ENCODE results near the gene TREML1. TPM values are rescaled to one million over a fixed set of nuclear protein-coding genes. Genes with fewer than 3 reads are reported as not detected.

TREML1 gene
- total and polyA plus RNA-seq, 2 of the 4 experiments (the other 2 are of a cell fraction) = not detected

DNA sequence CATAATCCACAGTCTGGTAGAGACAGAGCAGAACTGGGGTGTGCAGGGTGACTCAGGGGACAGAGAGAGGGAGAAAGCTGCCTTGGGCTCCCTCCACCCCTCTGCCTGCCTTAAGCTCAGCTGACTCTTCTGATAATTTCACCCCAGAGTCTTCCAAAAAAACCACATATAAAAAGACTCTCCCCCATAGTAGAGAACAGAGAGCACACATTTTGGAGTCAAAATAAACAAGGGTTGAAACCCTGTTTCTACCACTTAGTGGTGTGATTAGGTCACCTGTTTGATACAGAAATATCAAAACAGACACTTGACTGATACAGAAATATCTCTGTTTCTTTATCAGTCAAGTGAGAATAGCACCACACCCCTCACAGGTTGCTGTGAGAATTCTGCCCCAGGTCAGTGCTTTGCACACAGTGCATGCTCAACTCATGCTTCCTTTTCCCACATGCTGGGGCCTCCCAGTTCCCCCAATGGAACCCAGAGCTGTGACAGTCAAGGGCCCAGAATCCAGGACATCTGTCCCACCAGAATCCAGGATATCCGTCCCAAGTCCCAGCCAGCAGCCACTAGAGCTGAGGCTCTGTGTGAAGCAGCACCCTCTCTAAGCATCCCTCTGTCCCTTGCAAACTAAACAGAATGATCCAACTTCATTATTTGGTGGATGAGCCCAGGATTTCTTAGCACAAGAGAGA, 45.6 kb upstream of the TREML1 start:
- no peaks in the 10 kb centered on the region for H3K79me1 ChIP-seq (ENCODE audit: low read depth in 1 of 2, low read length in 2 of 2)
- H2BK120ac ChIP-seq (ENCODE audit: low read depth, low read length) = no peak overlapping the region
- peaks cover 6% of the 10 kb centered on the region; the same call in 1 of the 2 replicates for H3K27me3 ChIP-seq (ENCODE audit: control insufficient read depth, insufficient read depth, low read length)
- no peak overlapping the region for H3K9ac ChIP-seq (ENCODE audit: low read depth, low read length)
- no peak for ATAC-seq (ENCODE audit: low read depth)
- no peak overlapping the region for H3K14ac ChIP-seq (replicated peaks; ENCODE audit: low read depth, low read length)
- TF ChIP-seq MAZ (IDR thresholded peaks at IDR 0.05; ENCODE audit: borderline replicate concordance, low read depth, low read length) = no peak
- TF ChIP-seq MXI1 (IDR thresholded peaks at IDR 0.05; ENCODE audit: borderline replicate concordance, low read depth, low read length) = no peak
- no peak for TF ChIP-seq RAD21 (IDR thresholded peaks at IDR 0.05; ENCODE audit: low read length)
- no peak for TF ChIP-seq CEBPB (IDR thresholded peaks at IDR 0.05; ENCODE audit: low read depth, low read length)
- TF ChIP-seq POLR2A (IDR thresholded peaks at IDR 0.05; ENCODE audit: low read depth, low read length) = no peak
- TF ChIP-seq, protein P1, sequence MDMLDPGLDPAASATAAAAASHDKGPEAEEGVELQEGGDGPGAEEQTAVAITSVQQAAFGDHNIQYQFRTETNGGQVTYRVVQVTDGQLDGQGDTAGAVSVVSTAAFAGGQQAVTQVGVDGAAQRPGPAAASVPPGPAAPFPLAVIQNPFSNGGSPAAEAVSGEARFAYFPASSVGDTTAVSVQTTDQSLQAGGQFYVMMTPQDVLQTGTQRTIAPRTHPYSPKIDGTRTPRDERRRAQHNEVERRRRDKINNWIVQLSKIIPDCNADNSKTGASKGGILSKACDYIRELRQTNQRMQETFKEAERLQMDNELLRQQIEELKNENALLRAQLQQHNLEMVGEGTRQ (IDR thresholded peaks at IDR 0.05; ENCODE audit: low read depth, low read length) = no peak
- TF ChIP-seq, protein P2, sequence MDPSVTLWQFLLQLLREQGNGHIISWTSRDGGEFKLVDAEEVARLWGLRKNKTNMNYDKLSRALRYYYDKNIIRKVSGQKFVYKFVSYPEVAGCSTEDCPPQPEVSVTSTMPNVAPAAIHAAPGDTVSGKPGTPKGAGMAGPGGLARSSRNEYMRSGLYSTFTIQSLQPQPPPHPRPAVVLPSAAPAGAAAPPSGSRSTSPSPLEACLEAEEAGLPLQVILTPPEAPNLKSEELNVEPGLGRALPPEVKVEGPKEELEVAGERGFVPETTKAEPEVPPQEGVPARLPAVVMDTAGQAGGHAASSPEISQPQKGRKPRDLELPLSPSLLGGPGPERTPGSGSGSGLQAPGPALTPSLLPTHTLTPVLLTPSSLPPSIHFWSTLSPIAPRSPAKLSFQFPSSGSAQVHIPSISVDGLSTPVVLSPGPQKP (IDR thresholded peaks at IDR 0.05; ENCODE audit: borderline replicate concordance, low read depth, low read length) = no peak
- TF ChIP-seq, protein P3, sequence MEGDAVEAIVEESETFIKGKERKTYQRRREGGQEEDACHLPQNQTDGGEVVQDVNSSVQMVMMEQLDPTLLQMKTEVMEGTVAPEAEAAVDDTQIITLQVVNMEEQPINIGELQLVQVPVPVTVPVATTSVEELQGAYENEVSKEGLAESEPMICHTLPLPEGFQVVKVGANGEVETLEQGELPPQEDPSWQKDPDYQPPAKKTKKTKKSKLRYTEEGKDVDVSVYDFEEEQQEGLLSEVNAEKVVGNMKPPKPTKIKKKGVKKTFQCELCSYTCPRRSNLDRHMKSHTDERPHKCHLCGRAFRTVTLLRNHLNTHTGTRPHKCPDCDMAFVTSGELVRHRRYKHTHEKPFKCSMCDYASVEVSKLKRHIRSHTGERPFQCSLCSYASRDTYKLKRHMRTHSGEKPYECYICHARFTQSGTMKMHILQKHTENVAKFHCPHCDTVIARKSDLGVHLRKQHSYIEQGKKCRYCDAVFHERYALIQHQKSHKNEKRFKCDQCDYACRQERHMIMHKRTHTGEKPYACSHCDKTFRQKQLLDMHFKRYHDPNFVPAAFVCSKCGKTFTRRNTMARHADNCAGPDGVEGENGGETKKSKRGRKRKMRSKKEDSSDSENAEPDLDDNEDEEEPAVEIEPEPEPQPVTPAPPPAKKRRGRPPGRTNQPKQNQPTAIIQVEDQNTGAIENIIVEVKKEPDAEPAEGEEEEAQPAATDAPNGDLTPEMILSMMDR (conservative IDR thresholded peaks at IDR 0.05; ENCODE audit: low read depth, low read length) = no peak
- no peak for TF ChIP-seq RFX5 (IDR thresholded peaks at IDR 0.05; ENCODE audit: low read depth, low read length)
- no peak for TF ChIP-seq MAFK (IDR thresholded peaks at IDR 0.05; ENCODE audit: low read depth, low read length)
- TF ChIP-seq SMC3 (IDR thresholded peaks at IDR 0.05; ENCODE audit: low read depth, low read length) = no peak
- no peak for TF ChIP-seq FOS (IDR thresholded peaks at IDR 0.05; ENCODE audit: low read depth, low read length)
- no peak for TF ChIP-seq NFE2L2 (IDR thresholded peaks at IDR 0.05; ENCODE audit: low read depth, low read length)
- no peak for TF ChIP-seq BHLHE40 (IDR thresholded peaks at IDR 0.05; ENCODE audit: low read depth, low read length)
- no peak for TF ChIP-seq CHD1 (IDR thresholded peaks at IDR 0.05; ENCODE audit: low read depth, low read length)
- TF ChIP-seq RCOR1 (IDR thresholded peaks at IDR 0.05; ENCODE audit: insufficient replicate concordance, low read length) = no peak
- in situ Hi-C loops (cut with MboI; ENCODE audit: low sequenced_read_pairs) (no loop called here), intact Hi-C loops (cut with micrococcal nuclease) (no loop called here), dilution Hi-C loops (cut with HindIII; ENCODE audit: low sequenced_read_pairs, unreplicated experiment) (no loop called here)
- H3K4me2 ChIP-seq (ENCODE audit: low read depth, low read length) = no peak overlapping the region
- no CpG with 5 or more reads among the region's 1 CpG for WGBS, 2 experiments (ENCODE audit: extremely low coverage in 2 of 2, insufficient read length in 1 of 2)
- H3K56ac ChIP-seq (ENCODE audit: extremely low read depth, insufficient read depth, low read length) = no peak overlapping the region
- no peak overlapping the region for H2AFZ ChIP-seq (replicated peaks; ENCODE audit: low read length, poor library complexity)
- ChIA-PET CTCF (no interaction called here), POLR2A (ENCODE audit: unreplicated experiment) (no interaction called here)
- no peaks in the 10 kb centered on the region for H3K9me3 ChIP-seq (ENCODE audit: control insufficient read depth, insufficient read depth, low read length)
- no peaks in the 10 kb centered on the region for H3K9me1 ChIP-seq (ENCODE audit: insufficient read depth, low read length)
- H2BK20ac ChIP-seq (ENCODE audit: low read depth, low read length) = no peak overlapping the region
- H3K4me3 ChIP-seq (ENCODE audit: insufficient read depth, low read depth, low read length) = no peak overlapping the region
- no peak overlapping the region for H3K4ac ChIP-seq (ENCODE audit: low read depth, low read length)
- H2AK9ac ChIP-seq (replicated peaks; ENCODE audit: low read depth, low read length, poor library complexity) = no peak overlapping the region
- no peaks in the 10 kb centered on the region for H3K36me3 ChIP-seq (ENCODE audit: control insufficient read depth, insufficient read depth, low read length)
- no peak overlapping the region for H4K8ac ChIP-seq (ENCODE audit: low read depth in 2 of 2, low read length in 2 of 2)
- no peak overlapping the region for H4K91ac ChIP-seq (ENCODE audit: insufficient read depth, low read depth, low read length)
- no peak for DNase-seq
- no peak overlapping the region for H3K27ac ChIP-seq (ENCODE audit: insufficient read depth, low read length)
- H3K4me1 ChIP-seq (ENCODE audit: control insufficient read depth, insufficient read depth, low read length) = no peaks in the 10 kb centered on the region
- no peak overlapping the region for H3K23ac ChIP-seq (ENCODE audit: low read depth, low read length)
- no peak overlapping the region for H2BK5ac ChIP-seq (ENCODE audit: low read depth, low read length, poor library complexity, severe bottlenecking)
- H2AK5ac ChIP-seq (ENCODE audit: low read depth, low read length) = no peak overlapping the region
- no peak overlapping the region for H4K5ac ChIP-seq (ENCODE audit: low read depth, low read length)
- no TSS peak for BruUV-seq (replicated peaks)
- no peaks in the 10 kb centered on the region for H4K20me1 ChIP-seq (ENCODE audit: insufficient read depth, low read length)
- no peak overlapping the region for H3K18ac ChIP-seq (ENCODE audit: low read depth, low read length)
- H2BK15ac ChIP-seq (ENCODE audit: low read depth, low read length) = no peak overlapping the region

Measured in IMR-90 (cell line).